ENCODE data around the gene PRPF40A.

PRPF40A gene

DNA sequence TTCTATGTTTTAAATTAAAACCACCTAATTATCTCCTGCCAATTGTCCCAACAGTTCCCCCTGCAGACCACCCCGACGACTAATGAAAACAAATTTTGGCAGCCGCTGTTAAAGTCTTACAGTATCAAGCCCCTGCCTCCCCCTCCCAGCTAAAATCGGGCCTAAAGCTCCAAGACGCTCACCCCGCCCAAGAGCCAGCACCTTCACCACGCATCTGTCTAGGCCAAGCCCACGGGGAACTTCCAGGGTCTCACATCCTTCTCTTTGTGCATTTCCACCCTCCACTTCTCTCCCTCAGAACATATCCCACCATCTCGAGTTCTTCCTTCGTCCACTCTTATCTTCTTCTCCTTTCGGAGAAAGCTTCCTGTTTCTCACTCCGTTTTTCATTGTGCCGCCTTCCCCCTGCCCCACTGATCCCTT is 445 bp downstream of the PRPF40A start:
- no peak for DNase-seq

DNA sequence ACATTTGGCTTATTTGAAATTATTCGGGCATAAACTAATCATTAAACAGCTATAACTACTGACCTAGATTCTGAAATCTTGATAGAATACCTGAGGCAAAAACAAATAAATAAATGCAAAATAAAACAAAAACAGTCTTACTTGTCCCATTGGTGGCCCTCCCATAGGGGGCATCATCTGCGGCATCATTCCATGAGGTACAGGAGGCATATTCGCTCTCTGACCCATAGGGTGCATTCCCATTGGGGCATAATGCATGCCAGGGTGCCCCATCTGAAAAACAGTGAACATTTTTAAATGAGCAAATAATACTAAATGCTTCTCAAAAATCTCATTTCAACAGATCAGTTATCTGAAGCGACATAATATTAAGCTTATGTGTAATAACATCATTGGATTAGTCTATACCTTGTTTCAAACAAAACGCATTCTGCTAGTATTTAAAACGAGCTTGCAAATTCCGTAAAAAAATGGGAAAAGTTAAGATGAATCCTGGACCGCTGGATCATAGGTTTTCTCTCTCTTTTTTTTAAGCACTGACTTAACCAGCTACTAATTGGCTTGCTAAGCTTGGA is 1.3 kb downstream of the PRPF40A start:
- DNase-seq, result peak; percentile 47

DNA sequence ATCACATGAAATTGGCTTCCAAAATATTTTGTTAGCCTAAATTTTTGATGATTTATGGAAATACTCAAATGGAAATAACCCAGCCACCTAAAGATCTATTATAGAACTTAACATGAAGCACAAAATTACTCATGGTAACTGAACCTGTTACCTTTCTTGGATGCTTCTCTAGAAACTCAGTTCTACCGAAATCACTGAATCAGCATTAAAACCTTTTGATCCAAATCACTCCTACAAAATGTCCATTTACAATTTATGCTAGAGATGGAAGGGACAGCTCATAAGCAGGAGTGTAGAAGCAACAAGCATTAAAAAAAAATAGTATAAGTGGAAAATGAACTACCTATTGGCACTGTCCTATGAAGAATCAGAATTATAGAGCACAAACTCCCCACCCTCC is 2.1 kb downstream of the PRPF40A start:
- no peak for DNase-seq

DNA sequence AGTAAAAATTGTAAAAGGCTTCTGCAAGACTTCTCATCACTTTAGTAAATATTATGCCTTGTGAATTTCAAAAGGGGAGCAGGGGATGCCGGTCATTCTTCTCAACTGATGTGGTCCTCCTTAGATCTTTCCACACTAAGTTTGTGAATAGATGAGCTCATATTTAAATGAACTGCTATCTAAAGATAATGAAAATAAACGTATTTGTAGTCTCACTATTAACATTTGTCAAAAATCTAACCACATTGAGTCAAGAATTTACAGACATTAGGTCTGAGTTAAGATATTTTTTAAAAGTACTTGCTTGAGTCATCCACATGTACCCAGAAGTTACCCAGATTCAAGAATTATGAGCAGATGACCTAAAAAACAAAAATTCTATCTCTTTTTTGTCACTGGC is 6.5 kb downstream of the PRPF40A start:
- DNase-seq, result peak; percentile 61

DNA sequence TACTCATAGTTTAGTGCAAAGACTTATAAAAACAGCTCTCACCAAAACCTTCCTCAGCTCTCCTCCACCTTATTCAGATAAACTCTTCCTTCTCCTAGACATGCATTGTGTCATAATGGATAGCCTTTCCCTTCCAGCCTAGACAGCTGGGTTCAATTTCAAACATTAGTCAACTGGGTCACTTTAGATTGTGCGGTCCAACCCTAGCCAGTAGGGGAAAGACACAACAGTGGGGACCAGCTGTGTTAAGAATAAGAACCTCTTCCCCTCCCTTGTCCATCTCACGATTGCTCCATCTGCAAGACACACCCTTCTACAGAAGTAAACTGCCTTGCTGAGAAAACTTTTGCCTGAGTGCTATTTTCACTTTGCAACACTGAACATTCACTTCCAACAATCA is 8.5 kb downstream of the PRPF40A start:
- DNase-seq, result no peak

DNA sequence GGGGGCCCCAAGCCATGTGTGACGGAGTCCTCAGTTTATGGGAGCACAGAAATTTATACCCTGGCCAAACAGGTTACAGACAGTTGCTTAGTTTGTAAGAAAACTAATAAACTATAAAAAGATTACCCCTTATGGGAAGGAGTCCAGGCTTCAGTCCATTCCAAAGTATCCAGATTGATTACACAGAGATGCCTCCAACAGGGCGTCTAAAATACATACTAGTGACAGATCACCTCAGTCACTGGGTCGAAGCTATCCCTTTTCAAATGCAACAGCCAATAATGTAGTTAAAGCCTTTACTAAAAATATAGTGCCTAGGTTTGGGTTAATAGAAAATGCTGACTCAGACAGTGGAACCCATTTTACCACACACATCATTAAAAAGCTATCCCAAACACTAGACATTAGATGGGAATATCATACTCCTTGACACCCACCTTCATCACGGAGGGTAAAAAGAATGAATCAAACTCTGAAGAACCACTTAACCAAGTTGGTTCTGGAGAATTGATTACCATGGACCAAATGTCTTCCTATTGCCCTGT is 10.7 kb downstream of the PRPF40A start:
- no peak for DNase-seq

DNA sequence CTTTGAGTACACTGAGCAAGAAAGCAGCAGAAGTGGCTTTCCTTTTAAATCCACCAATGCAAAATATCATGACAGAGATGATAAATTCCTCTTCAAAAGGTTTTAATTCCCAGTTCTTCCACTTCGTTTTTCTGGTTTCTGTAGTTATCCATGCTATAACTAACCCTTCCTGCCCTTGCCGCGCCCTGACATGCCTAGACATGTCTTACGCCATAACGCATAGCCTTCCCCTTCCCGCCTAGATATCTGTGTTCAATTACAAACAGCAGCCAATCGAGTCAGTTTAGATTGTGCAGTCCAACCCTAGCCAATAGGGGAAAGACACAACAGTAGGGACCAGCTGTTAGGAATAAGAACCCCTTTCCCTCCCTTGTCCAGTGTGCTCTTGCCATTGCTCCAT is 16.1 kb downstream of the PRPF40A start:
- no peak for DNase-seq

DNA sequence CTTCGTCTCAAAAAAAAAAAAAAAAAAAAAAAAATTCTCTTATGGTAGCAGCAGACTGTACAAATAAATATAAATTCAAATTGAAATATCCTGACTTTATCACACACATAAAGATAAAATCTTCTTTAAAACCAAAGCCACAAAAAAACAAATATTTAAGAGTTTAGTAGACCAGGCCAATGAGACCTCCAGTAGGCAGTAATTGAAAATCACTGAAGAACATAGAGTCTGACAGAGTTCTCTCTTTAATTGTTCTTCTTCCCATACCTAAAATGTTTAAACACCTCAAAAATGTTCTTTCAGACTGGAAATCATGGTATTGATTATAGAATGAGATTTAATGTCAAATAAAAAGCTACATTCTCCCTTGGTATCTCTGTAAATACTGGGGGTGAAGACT is 20.8 kb downstream of the PRPF40A start:
- no peak for DNase-seq

DNA sequence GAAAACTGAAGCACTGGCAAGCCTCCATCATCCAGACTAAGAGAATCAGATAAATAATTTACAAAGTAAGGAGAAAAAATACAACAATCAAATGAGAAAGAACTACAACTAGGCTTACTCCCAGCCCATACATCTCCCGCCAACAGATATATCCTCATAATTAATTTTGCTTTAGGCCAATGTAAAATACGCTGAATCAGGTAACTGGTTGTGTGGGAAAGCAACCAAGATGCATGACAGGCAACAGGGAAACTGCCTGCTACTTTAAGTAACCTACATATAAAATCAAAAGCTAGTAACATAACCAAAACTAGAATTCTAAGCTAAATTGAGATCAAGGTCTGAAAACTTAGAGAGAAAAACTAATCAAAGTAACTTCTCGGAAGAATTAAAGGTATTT is 21.5 kb downstream of the PRPF40A start:
- DNase-seq, result no peak

DNA sequence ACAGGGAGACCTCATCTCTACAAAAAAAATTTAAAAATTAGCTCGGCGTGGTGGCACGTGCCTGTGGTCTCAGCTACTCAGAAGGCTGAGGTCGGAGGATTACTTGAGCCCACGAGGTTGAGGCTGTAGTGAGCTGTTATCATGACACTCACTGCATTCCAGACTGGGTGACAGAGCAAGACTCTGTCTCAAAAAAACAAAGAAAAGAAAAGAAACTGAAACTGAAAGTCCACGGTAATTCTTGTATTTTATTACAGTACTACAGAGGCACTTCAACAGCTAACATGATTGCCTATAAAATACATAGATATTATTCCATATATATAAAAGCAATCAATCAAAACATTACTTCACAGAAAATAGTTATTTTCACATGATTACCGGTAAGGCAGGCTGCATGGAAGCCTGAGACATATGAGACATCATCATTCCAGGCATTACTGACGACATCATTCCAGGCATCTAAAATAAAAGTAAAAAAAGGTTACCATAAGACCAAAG is 23.1 kb downstream of the PRPF40A start:
- DNase-seq, result peak; percentile 90

DNA sequence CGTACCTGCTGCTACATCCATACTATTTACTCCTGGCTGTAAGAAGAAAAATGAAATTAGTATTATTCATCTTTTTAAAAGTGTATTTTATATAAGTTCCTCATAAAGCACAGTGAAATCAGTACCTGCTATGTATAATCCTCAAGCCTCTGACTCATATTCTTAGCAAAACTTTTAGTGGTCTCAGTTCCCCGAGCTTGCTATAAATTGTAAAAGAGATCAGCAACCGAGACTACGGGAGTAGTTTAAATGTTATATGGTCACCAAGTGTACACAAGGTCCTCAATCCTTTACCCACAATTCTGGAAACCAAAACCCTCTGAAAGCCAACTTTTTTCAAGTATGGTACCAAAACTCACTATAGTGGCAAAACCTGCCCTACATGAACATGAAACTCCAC is 24.2 kb downstream of the PRPF40A start:
- no peak for DNase-seq

DNA sequence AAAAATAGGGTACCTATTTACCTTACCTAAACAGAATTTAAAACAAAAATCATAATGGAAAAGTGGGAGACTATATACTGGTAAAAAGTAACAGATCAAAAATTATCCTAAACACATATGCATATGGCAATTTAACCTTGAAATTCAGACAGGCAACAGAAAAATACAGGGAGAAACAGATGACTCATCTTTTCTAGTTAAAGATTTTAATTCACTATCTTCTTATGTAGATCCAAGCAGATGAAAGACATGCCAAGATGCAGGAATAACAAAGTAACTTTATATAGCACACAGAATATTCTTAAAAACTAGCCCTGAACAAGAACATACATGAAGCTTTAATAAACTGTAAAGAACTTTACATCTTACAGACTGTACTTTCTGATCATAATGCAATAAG is 30.9 kb downstream of the PRPF40A start:
- DNase-seq, result no peak

DNA sequence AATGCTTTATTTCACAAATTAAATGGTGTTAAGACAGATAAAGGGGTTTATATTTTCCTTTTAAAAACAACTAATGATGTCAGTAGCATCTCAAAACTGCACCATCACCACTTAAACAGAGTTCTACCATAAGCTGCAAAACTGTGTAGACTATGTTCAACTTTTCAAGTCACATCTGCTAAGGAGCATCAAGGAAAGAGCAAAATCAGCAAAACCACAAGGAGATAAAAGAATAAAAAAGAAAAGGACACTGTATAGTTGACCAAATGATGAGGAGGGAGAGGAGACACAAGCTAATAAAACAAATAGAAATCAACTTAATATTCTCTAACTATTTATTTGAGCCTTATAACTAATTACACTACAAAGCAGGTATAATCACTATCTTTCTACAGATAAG is 33.9 kb downstream of the PRPF40A start:
- no peak for DNase-seq

DNA sequence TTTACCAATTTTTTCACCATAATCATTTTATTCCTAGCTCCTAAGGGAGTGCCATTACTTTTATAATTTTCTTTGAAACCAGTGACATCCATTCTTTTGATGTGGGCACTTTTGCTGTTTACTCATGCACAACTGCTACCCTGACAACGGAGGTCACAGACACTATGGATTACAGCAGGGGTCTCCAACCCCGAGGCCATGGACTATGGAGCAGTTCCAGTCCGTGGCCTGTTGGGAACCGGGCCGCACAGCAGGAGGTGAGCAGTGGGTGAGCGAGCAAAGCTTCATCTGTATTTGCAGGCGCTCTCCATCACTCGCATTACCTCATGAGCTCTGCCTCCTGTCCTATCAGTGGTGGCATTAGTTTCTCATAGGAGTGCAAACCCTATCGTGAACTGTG is 34.6 kb downstream of the PRPF40A start:
- DNase-seq, result no peak

DNA sequence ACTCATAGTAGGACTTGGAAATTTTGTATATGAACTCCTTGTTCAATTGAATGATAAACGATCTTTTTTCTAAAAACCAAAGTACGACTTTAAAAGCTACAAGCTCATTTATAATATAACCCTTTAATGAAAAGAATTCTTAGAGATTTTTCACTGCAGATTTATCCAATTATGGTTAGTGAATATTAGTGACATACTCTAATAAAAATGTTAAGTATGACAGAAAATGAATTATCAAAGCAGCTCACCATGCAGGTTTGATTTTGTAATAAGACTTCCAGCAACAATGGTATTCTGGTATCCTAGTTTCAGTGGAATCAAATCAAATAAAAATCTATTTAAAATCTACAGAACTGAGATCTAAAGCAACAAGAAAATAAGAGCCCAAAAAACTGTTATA is 38.5 kb downstream of the PRPF40A start:
- no peak for DNase-seq

DNA sequence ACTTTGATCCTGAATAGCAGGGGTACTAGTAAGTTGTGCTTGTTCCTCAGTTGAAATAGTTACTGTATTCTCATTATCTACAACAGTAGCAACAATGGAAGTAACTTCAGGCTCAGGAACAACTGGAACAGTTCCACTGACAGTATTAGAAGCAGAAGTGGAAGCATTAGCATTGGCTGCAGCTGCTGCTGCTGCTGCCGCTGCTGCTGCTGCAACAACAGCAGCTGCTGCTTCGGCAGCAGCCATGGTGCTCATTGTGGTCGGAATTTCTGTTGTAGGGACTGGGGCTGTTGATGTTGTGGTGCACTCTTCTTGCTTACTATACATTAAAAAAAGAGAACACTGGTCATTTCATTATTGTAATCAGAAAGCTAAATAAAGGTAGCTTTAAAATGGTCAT is 40.8 kb downstream of the PRPF40A start:
- no peak for DNase-seq

DNA sequence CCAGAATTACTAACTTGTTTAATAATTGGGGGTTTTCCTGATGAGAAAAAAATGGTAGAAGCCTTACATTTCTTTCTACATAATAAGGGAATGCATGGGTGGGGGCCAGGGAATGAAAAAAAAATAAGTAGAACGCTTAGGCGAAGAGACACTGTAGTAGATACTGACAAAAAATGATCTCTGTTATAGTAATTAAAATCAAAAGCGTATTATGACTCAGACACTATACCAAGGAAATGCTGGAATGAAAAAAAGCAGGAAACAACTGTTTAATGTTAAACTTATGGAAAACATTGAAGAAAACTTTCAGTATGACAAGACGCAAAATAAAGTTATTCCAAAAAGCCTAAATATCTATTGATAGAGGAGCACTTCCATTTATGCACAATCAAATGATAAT is 42.9 kb downstream of the PRPF40A start:
- no peak for DNase-seq

DNA sequence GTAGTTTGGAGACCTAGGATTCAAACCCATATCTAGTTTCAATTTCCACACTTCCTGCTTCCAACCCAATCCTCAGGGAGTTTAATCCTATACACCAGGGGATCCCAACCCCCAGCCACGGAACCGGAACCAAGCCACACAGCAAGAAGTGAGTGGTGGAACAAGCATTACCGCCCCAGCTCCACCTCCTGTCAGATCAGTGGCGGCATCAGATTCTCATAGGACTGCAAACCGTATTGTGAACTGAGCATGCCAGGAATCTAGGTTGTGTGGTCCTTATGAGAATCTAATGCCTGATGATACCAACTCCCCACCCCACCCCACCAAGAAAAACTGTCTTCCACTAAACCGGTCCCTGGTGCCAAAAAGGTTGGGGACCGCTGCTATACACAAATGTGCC is 52.5 kb downstream of the PRPF40A start:
- no peak for DNase-seq

DNA sequence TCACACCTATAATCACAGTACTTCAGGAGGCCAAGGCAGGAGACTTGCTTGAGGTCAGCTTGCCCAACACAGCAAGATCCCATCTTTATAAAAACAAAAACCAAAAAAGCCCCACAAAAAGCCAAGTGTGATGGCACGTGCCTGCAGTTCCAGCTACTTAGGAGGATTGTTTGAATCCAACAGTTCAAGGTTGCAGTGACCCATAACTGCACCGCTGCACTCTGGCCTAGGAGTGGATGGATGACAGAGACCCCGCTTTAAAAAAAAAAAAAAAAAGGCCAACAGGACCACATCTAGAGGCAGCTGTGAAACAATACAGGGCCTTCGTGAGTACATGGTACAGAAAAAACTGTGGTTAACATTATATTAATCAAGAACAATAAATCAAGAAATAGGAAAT is 56.2 kb downstream of the PRPF40A start:
- DNase-seq, result no peak

DNA sequence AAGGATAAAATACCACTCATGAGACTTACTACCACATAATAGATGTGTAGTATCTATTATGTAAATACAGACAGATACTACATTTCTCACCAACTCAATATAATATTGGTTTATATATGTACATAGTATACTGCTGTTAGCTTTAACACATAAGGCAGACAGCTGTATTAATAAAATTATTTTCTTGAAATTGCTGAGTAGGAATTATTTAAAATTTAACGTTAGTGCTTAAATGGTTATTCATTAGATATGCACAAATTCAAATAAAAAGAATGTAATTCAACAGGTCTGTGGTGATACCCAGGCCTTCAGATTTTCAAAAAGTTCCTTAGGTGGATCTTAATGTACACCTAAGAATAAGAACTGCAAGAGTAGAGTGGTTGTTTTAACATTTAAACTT is 59.0 kb downstream of the PRPF40A start:
- DNase-seq, result no peak

DNA sequence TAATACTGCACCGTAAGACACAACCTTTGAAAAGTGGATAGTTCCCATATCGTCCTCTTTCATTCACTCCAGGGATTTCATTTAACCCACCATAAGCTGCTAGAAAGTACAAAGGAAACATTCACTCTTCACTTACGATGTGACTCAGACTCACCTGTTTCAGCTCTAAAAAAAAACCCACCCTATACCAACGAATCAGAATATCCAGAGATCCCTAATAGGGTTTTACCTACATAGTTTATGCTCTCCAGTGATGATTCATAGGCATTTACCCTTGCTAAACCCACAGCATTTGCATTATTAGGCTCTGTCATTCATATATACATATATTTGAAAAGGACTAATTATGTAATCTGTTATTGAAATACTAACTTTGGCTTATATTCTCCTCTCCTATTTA is 60.2 kb downstream of the PRPF40A start:
- no peak for DNase-seq

DNA sequence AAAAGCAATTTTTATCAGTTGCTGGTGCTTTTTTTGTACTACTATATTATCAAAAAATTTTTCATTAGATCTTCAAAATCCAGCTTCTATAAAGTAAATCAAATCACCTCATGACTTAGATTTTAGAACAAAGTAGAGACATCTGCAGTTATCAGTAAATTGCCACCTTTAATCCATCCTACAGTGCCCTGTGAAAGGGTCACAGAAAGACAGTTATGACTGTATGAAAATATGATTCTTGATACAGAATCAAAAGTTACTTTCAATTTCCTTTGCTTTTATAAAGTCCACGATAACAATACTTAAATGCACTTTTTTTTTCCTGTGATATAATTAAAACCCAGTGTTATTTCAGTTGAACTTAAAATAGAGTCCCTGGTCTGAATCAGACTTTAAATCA is 61.4 kb downstream of the PRPF40A start:
- no peak for DNase-seq

DNA sequence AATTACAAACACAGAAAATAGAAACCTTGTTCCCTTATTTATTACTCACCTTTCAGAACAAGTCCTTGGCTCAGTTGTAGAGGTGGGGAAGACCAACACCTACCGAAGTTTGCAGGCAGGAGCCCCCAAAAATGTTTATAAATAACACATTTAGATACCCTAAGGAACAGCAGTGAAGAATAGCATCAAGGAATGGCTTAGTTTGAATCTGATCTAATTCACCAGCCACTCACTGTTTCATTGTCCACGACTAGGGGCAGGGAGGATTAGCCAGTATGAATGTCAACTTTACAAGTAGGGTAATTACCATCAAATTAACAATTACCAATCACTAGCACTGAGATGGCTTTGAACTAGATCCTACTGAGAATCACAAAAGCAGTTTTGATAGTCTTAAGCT is 65.4 kb downstream of the PRPF40A start:
- no peak for DNase-seq

DNA sequence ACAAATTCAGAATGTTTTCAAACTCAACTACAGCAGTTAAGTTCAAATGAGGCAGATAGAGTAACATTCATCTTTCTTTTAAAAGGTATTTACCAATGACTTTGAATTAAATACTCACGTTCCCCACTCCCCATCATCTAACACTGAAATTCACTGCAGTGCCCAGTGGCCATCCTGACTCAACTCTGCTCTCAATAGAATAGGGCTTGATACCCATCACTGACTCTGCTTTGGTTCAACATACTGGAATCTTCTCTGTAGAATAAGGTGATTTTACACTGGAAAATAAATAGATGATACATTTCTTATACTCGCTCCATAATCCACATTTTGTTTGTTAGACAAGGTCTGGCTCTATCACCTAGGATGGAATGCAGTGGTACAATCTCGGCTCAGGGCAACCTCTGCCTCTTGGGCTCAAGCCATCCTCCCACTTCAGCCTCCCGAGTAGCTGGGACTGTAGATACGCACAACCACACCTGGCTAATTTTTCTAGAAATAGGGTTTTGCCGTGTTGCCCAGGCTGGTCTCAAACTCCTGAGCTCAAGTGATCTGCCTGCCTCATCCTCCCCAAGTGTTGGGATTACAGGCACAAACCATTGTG is 66.4 kb downstream of the PRPF40A start:
- DNase-seq, result no peak

DNA sequence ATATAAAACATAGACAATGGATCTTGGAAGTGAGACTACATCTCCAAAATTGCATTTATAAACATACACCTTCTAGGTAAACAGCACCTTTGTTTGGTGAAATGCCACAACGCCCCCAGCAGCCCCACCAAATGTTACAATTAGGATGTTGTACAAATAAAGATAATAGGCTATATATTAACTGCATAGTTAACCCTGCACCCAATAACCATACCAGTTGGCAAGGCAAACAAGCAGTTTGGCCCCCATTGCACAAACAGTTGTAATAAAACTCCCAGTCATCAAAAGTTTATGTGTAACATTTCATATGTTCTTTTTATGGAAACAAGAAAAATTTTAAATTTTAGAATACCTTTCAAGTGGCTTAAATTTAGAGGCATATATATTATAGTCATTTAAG is 67.3 kb downstream of the PRPF40A start:
- no peak for DNase-seq

All from EL (cell line).